ENCODE results near the gene FOXK1.

Gene FOXK1

GRCh38 chr7:4745265-4745919 lies 63.3 kb downstream of the FOXK1 start:
- no peak for DNase-seq (ENCODE audit: low read depth)

GRCh38 chr7:4745971-4746919 lies 64.2 kb downstream of the FOXK1 start:
- no peak for DNase-seq (ENCODE audit: low read depth)

- no peak for DNase-seq (ENCODE audit: low read depth)
Measured at GRCh38 chr7:4747013-4747412, 64.9 kb downstream of the FOXK1 start.

GRCh38 chr7:4747746-4748145 lies 65.7 kb downstream of the FOXK1 start:
- no peak for DNase-seq (ENCODE audit: low read depth)

GRCh38 chr7:4748231-4748681 lies 66.2 kb downstream of the FOXK1 start:
- DNase-seq (ENCODE audit: low read depth): no peak

- no peak for DNase-seq (ENCODE audit: low read depth)
Measured at GRCh38 chr7:4749363-4749762, 67.3 kb downstream of the FOXK1 start.

- no peak for DNase-seq (ENCODE audit: low read depth)
Measured at GRCh38 chr7:4749798-4750197, 67.7 kb downstream of the FOXK1 start.

- no peak for DNase-seq (ENCODE audit: low read depth)
Measured at GRCh38 chr7:4751398-4751947, 69.4 kb downstream of the FOXK1 start.

- peak; percentile 69 for DNase-seq (ENCODE audit: low read depth)
Measured at GRCh38 chr7:4753598-4754432, 71.7 kb downstream of the FOXK1 start.

- DNase-seq (ENCODE audit: low read depth): no peak
Measured at GRCh38 chr7:4754433-4755010, 72.4 kb downstream of the FOXK1 start.

GRCh38 chr7:4755045-4755444 lies 73.0 kb downstream of the FOXK1 start:
- no peak for DNase-seq (ENCODE audit: low read depth)

GRCh38 chr7:4758111-4758510 lies 76.0 kb downstream of the FOXK1 start:
- DNase-seq (ENCODE audit: low read depth): no peak

GRCh38 chr7:4758791-4759190 lies 76.7 kb downstream of the FOXK1 start:
- no peak for DNase-seq (ENCODE audit: low read depth)

- no peak for DNase-seq (ENCODE audit: low read depth)
Measured at GRCh38 chr7:4759211-4759610, 77.1 kb downstream of the FOXK1 start.

GRCh38 chr7:4760952-4761351 lies 78.9 kb downstream of the FOXK1 start:
- no peak for DNase-seq (ENCODE audit: low read depth)

- DNase-seq (ENCODE audit: low read depth): no peak
Measured at GRCh38 chr7:4762121-4763055, 80.3 kb downstream of the FOXK1 start.

GRCh38 chr7:4763091-4763793 lies 81.1 kb downstream of the FOXK1 start:
- DNase-seq (ENCODE audit: low read depth): no peak

GRCh38 chr7:4763794-4764185 lies 81.7 kb downstream of the FOXK1 start:
- DNase-seq (ENCODE audit: low read depth): no peak

- no peak for DNase-seq (ENCODE audit: low read depth)
Measured at GRCh38 chr7:4764402-4765007, 82.4 kb downstream of the FOXK1 start.
